Measurements from ENCODE around the gene MARCHF10.

Gene MARCHF10

DNA sequence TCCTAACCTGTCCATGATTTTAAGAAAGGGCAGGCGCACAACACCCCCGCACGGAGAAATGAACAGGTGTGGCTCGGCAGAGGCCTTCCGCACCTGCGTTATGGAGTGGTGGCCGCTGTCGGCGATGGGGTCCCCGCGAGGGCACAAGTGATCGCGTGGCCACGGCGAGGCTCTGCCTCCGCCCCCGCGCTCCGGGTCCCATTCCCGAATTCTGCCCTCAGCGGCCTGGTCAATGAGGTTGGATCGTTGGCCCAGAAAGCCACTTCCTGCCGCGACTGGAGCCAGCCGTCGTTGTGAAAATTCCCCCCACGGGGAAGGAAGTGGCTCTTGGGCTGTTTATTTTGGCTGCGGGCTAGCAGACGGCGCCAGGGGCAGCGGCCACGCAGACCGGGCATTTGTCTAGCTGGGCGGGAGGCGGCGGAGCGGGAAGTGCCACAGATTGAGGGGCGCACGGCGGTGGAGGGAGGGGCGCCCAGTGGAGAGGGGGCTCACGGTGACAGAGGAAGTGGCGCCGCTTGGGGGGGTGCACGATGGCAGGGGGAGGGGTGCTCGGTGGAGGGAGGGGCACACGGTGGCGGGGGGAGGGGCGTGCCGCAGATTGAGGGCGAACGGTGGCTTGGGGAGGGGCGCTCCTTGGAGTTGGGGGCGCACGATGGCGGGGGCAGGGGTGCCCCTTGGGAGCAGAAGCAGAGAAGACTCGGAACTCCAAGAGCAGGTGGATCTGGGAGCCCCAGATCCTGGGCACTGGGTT lies 155.7 kb downstream of the MARCHF10 start:
- H3K4me3 ChIP-seq (ENCODE audit: low read length), result peak overlapping the region; percentile 47; the same call in 1 of the 2 replicates
- TF ChIP-seq ZNF274 (IDR thresholded peaks at IDR 0.05; ENCODE audit: low read depth, low read length), result no peak

Measured in GM08714 (cell line).